Testis (tissue), 3 donors: ENCODE results near the gene ENDOU. TPM values are rescaled to one million over a fixed set of nuclear protein-coding genes. Genes with fewer than 3 reads are reported as not detected.

Source experiments
- DNase-seq: peaks from one replicate; pipeline ENCODE4 v3.0.0-alpha.2; 2019
- H3K27ac ChIP-seq, 2 donors: fragments of 200-600 bp; sonication (generic); one replicate each; pipeline ENCODE4 v1.5.1; 2019
- H3K27me3 ChIP-seq: fragments of 200-600 bp; sonication (generic); one replicate; pipeline ENCODE4 v1.5.1; 2019
- H3K36me3 ChIP-seq: fragments of 200-600 bp; sonication (generic); one replicate; pipeline ENCODE4 v1.5.1; 2017; ENCODE audit warnings: low read depth; ENCODE audit errors: missing control alignments
- H3K4me1 ChIP-seq: fragments of 200-600 bp; sonication (generic); one replicate; pipeline ENCODE4 v1.5.1; 2019
- H3K4me3 ChIP-seq, 2 donors: fragments of 200-600 bp; sonication (generic); one replicate each; pipeline ENCODE4 v1.5.1; 2017 to 2019
- H3K9me3 ChIP-seq: fragments of 200-600 bp; sonication (generic); one replicate; pipeline ENCODE4 v1.5.1; 2017
- CTCF ChIP-seq, 3 experiments: fragments of 450-650 bp in 2 of 3; fragments of 200-600 bp in 1 of 3; sonication (generic) in 1 of 3; IDR thresholded peaks; one replicate each; pipeline ENCODE4 v1.5.1; 2016 to 2019; ENCODE audit warnings: antibody characterized with exemption in 3 of 3, mild to moderate bottlenecking in 2 of 3, moderate library complexity in 1 of 3
- POLR2A ChIP-seq: fragments of 450-650 bp; IDR thresholded peaks from one replicate; pipeline ENCODE4 v1.6.1; 2017; ENCODE audit warnings: antibody characterized with exemption, mild to moderate bottlenecking, moderate library complexity
- WGBS, 2 donors: methylation state at CpG; one replicate each; pipeline ENCODE4 v1.1.5; 2018; 5-methylcytosine and 5-hydroxymethylcytosine counted together
- intact Hi-C: fragments of 100-400 bp; cut with DNase I; formaldehyde crosslinking; loops from one replicate; pipeline ENCODE4 v1.15.1; 2023; ENCODE audit warnings: low total_unique reads
- polyA plus RNA-seq: library from polyadenylated mRNA; stranded (reverse); fragments of 350-450 nt; fragmentation: Illumina TruSeq; extraction: RNeasy Lipid Tissue Mini Kit (QIAGEN cat#74804); gene quantifications from one replicate; pipeline ENCODE4 v1.2.3, GENCODE V29; 2014; ENCODE audit warnings: low read depth, low replicate concordance; ENCODE audit not compliant: insufficient read depth
- total RNA-seq, 2 donors: library from RNA; depleted of rRNA; stranded (reverse); fragments of >200 nt; gene quantifications; one replicate each; pipeline ENCODE4 v1.2.3, GENCODE V29; 2016

ENDOU gene
- total and polyA plus RNA-seq, 3 donors from 2014 or later, result 0.16 to 0.43 (median 0.21) TPM

- intact Hi-C loops, result no loop called here
- TF ChIP-seq CTCF (IDR thresholded peaks at IDR 0.05), result no peak
- no peak for TF ChIP-seq POLR2A
- no peak overlapping the region for H3K4me3 ChIP-seq
- no peak for DNase-seq
- WGBS, 2 donors, result 46 to 63% methylated on average over 2 of the region's 2 CpGs
- no peaks in the 10 kb centered on the region for H3K36me3 ChIP-seq
- H3K4me1 ChIP-seq, result peaks cover 5% of the 10 kb centered on the region
- no peaks in the 10 kb centered on the region for H3K27me3 ChIP-seq
- H3K27ac ChIP-seq, result no peak overlapping the region
- H3K9me3 ChIP-seq, result no peaks in the 10 kb centered on the region
Measured at GRCh38 chr12:47768323-47768811, 43.1 kb upstream of the ENDOU start.

GRCh38 chr12:47767216-47767724 is 42.0 kb upstream of the ENDOU start:
- H3K27ac ChIP-seq, result no peak overlapping the region
- WGBS, 2 donors, result 78 to 80% methylated on average over 4 of the region's 4 CpGs
- TF ChIP-seq CTCF (IDR thresholded peaks at IDR 0.05) (peak in 2 of 3 experiments; percentile 50 to 51), POLR2A (no peak)
- H3K36me3 ChIP-seq, result no peaks in the 10 kb centered on the region
- peaks cover 15% of the 10 kb centered on the region for H3K4me1 ChIP-seq
- intact Hi-C loops, result no loop called here
- H3K4me3 ChIP-seq, result no peak overlapping the region
- no peaks in the 10 kb centered on the region for H3K27me3 ChIP-seq
- DNase-seq, result no peak
- no peaks in the 10 kb centered on the region for H3K9me3 ChIP-seq

GRCh38 chr12:47766502-47767215 is 41.4 kb upstream of the ENDOU start:
- DNase-seq, result no peak
- intact Hi-C loops, result no loop called here
- no peaks in the 10 kb centered on the region for H3K9me3 ChIP-seq
- 60 to 80% methylated on average over 5 of the region's 5 CpGs for WGBS, 2 donors
- peaks cover 15% of the 10 kb centered on the region for H3K4me1 ChIP-seq
- no peak for TF ChIP-seq POLR2A
- no peak for TF ChIP-seq CTCF (IDR thresholded peaks at IDR 0.05)
- H3K27ac ChIP-seq, result no peak overlapping the region
- no peak overlapping the region for H3K4me3 ChIP-seq
- H3K27me3 ChIP-seq, result no peaks in the 10 kb centered on the region
- no peaks in the 10 kb centered on the region for H3K36me3 ChIP-seq

GRCh38 chr12:47763481-47764346 is 38.4 kb upstream of the ENDOU start:
- intact Hi-C loops, result no loop called here
- no peak for TF ChIP-seq CTCF (IDR thresholded peaks at IDR 0.05)
- no peak for TF ChIP-seq POLR2A
- no peaks in the 10 kb centered on the region for H3K36me3 ChIP-seq
- no peak overlapping the region for H3K27ac ChIP-seq
- H3K4me3 ChIP-seq, result no peak overlapping the region
- no peaks in the 10 kb centered on the region for H3K9me3 ChIP-seq
- WGBS, 2 donors, result 74 to 83% methylated on average over 6 to 8 of the region's 8 CpGs
- peaks cover 20% of the 10 kb centered on the region for H3K4me1 ChIP-seq
- DNase-seq, result no peak
- no peaks in the 10 kb centered on the region for H3K27me3 ChIP-seq
